B cell (primary cell): ENCODE measurements around the gene UGT1A9. TPM values are rescaled to one million over a fixed set of nuclear protein-coding genes. Genes with fewer than 3 reads are reported as not detected.

Source experiments
- ATAC-seq: fragments of 200-7000 bp; cut with Tn5 transposase; one replicate; pipeline ENCODE4 v1.10.0; 2021; ENCODE audit warnings: low read depth, mild to moderate bottlenecking, moderate number of reproducible peaks, moderate library complexity
- CTCF ChIA-PET: fragments of 350-600 bp; sonication (Branson Sonifier 250); formaldehyde crosslinking; loops from one replicate; lab custom pipeline; 2021; ENCODE audit warnings: antibody characterized with exemption, inconsistent platforms; lab: Charles Lee
- POLR2A ChIA-PET: fragments of 350-600 bp; sonication (Branson Sonifier 250); formaldehyde crosslinking; loops from one replicate; lab custom pipeline; 2021; ENCODE audit warnings: antibody characterized with exemption; lab: Charles Lee
- DNase-seq: peaks from one replicate; pipeline ENCODE4 v3.0.0; 2013
- H2AFZ ChIP-seq: 2 replicates; pipeline ENCODE4 v1.6.1; 2012; ENCODE audit warnings: mild to moderate bottlenecking, low read depth, low read length; ENCODE audit not compliant: insufficient read depth, poor library complexity, severe bottlenecking
- H3K27ac ChIP-seq, 2 donors: 1 replicate in 1 of 2; 2 replicates in 1 of 2; pipeline ENCODE4 v1.5.1; 2012 to 2013; ENCODE audit warnings: low read length in 2 of 2, mild to moderate bottlenecking in 2 of 2, moderate library complexity in 1 of 2
- H3K27me3 ChIP-seq, 4 experiments: fragments of 200-600 bp in 1 of 4; sonication (generic) in 1 of 4; replicated peaks in 1 of 4; 1 replicate in 2 of 4; 2 replicates in 2 of 4; pipeline versions ENCODE4 v1.6.1 to v1.7.0; 2013 to 2016; ENCODE audit warnings: low read length in 3 of 4, mild to moderate bottlenecking in 2 of 4, mixed read lengths in 1 of 4, moderate library complexity in 1 of 4; ENCODE audit not compliant: insufficient read depth in 4 of 4, control insufficient read depth in 3 of 4; ENCODE audit errors: control extremely low read depth in 1 of 4
- H3K36me3 ChIP-seq, 2 experiments: replicated peaks in 1 of 2; 1 replicate in 1 of 2; 2 replicates in 1 of 2; pipeline versions ENCODE4 v1.6.1 to v1.7.1; 2013; ENCODE audit warnings: low read length in 1 of 2; ENCODE audit not compliant: insufficient read depth in 2 of 2, control insufficient read depth in 1 of 2; ENCODE audit errors: control extremely low read depth in 1 of 2, extremely low read depth in 1 of 2
- H3K4me1 ChIP-seq, 2 donors: fragments of 200-600 bp in 1 of 2; sonication (generic) in 1 of 2; 1 replicate in 1 of 2; 2 replicates in 1 of 2; pipeline versions ENCODE4 v1.5.1 to v1.6.1; 2013 to 2017; ENCODE audit warnings: low read length in 2 of 2; ENCODE audit not compliant: control insufficient read depth in 2 of 2, insufficient read depth in 2 of 2
- H3K4me2 ChIP-seq: replicated peaks from 2 replicates; pipeline ENCODE3; 2012; ENCODE audit warnings: mild to moderate bottlenecking, low read depth, low read length; ENCODE audit not compliant: poor library complexity, severe bottlenecking
- H3K4me3 ChIP-seq, 5 experiments: fragments of 200-600 bp in 1 of 5; sonication (generic) in 1 of 5; 1 replicate in 3 of 5; 2 replicates in 2 of 5; pipeline versions ENCODE4 v1.5.1 to v1.7.0; 2011 to 2016; ENCODE audit warnings: low read length in 4 of 5, mild to moderate bottlenecking in 4 of 5, low read depth in 2 of 5, control low read depth in 1 of 5, moderate library complexity in 1 of 5; ENCODE audit not compliant: insufficient read depth in 1 of 5; ENCODE audit errors: control extremely low read depth in 1 of 5, extremely low read depth in 1 of 5
- H3K79me2 ChIP-seq: fragments of 200-600 bp; sonication (generic); one replicate; pipeline ENCODE4 v1.6.0; 2016; ENCODE audit warnings: low read length; ENCODE audit not compliant: control insufficient read depth, insufficient read depth
- H3K9ac ChIP-seq: fragments of 200-600 bp; sonication (generic); 2 replicates; pipeline ENCODE4 v1.6.1; 2017; ENCODE audit warnings: mild to moderate bottlenecking, low read length, moderate library complexity
- H3K9me3 ChIP-seq, 3 donors: one replicate each; pipeline versions ENCODE4 v1.6.1 to v1.7.1; 2013; ENCODE audit warnings: low read length in 2 of 3; ENCODE audit not compliant: control insufficient read depth in 2 of 3, insufficient read depth in 1 of 3; ENCODE audit errors: control extremely low read depth in 1 of 3
- H4K20me1 ChIP-seq: 2 replicates; pipeline ENCODE4 v1.6.0; 2012; ENCODE audit warnings: mild to moderate bottlenecking, low read length; ENCODE audit not compliant: insufficient read depth, control insufficient read depth, poor library complexity, severe bottlenecking
- H3K27ac Mint-ChIP-seq: one replicate; pipeline ENCODE4 v1.8.0; 2021; ENCODE audit warnings: mixed read lengths
- H3K27me3 Mint-ChIP-seq: one replicate; pipeline ENCODE4 v1.8.0; 2021; ENCODE audit warnings: mixed read lengths
- H3K4me1 Mint-ChIP-seq: one replicate; pipeline ENCODE4 v1.8.0; 2021; ENCODE audit warnings: mixed read lengths
- H3K4me3 Mint-ChIP-seq: one replicate; pipeline ENCODE4 v1.8.0; 2021; ENCODE audit warnings: mixed read lengths
- H3K9me3 Mint-ChIP-seq: one replicate; pipeline ENCODE4 v1.8.0; 2022; ENCODE audit warnings: mixed read lengths; ENCODE audit not compliant: insufficient read depth
- CTCF ChIP-seq: fragments of 200-600 bp; IDR thresholded peaks from one replicate; pipeline ENCODE4 v1.8.0; 2022; ENCODE audit warnings: antibody characterized with exemption, mild to moderate bottlenecking
- EZH2 ChIP-seq: IDR thresholded peaks from 2 replicates; pipeline ENCODE4 v1.6.1; 2012; ENCODE audit warnings: borderline replicate concordance, low read depth, mild to moderate bottlenecking, moderate library complexity, low read length; ENCODE audit not compliant: insufficient read depth, poor library complexity, severe bottlenecking
- WGBS: methylation state at CpG from one replicate; pipeline ENCODE4 v1.1.5; 2013; ENCODE audit warnings: missing lambda C conversion rate; ENCODE audit not compliant: insufficient coverage; 5-methylcytosine and 5-hydroxymethylcytosine counted together
- intact Hi-C: fragments of 100-400 bp; cut with micrococcal nuclease; formaldehyde crosslinking; loops from one replicate; pipeline ENCODE4 v1.10.0; 2022
- polyA plus RNA-seq: library from polyadenylated mRNA; depleted of rRNA; stranded (reverse); fragments of >200 nt; gene quantifications from 2 replicates; pipeline ENCODE4 v1.2.3, GENCODE V29; 2012
- total RNA-seq, 2 donors: library from RNA; stranded (reverse); fragments of 120-200 nt in 1 of 2; gene quantifications; 1 replicate in 1 of 2; 2 replicates in 1 of 2; pipeline versions ENCODE4 v1.2.3 to v1.2.4, GENCODE V29; 2013 to 2022

The UGT1A9 gene
- total and polyA plus RNA-seq, 2 donors (not counting 1 experiment from before 2014, with no cell fraction given), result not detected

- DNase-seq, result no peak
- Mint-ChIP-seq H3K9me3 (no peaks in the 10 kb centered on the region), H3K4me1 (no peaks in the 10 kb centered on the region), H3K4me3 (no peak overlapping the region), H3K27ac (no peak overlapping the region), H3K27me3 (peaks cover 28% of the 10 kb centered on the region)
- Histone ChIP-seq H3K9ac (no peak overlapping the region), H2AFZ (no peak overlapping the region), H3K4me3 (no peak overlapping the region), H3K36me3 (no peaks in the 10 kb centered on the region), H3K27ac (no peak overlapping the region), H3K4me1 (no peaks in the 10 kb centered on the region), H3K27me3 (peaks cover 0 to 3% (median 0%) of the 10 kb centered on the region in 4 experiments), H3K79me2 (no peaks in the 10 kb centered on the region), H3K4me2 (no peak overlapping the region), H4K20me1 (no peaks in the 10 kb centered on the region), H3K9me3 (no peaks in the 10 kb centered on the region)
- intact Hi-C loops, result no loop called here
- no peak for ATAC-seq
- POLR2A ChIA-PET, result no interaction called here
- CTCF ChIA-PET, result no interaction called here
- no peak for TF ChIP-seq EZH2
- no peak for TF ChIP-seq CTCF
- no CpG with 5 or more reads among the region's 3 CpGs for WGBS
Measured at GRCh38 chr2:233672886-233673285, 1.2 kb downstream of the UGT1A9 start.

GRCh38 chr2:233673896-233674295 is 2.2 kb downstream of the UGT1A9 start:
- Histone ChIP-seq H3K4me1 (no peaks in the 10 kb centered on the region), H3K36me3 (no peaks in the 10 kb centered on the region), H3K27me3 (peaks cover 0 to 3% (median 0%) of the 10 kb centered on the region in 4 experiments), H3K4me3 (no peak overlapping the region), H4K20me1 (no peaks in the 10 kb centered on the region), H3K9me3 (no peaks in the 10 kb centered on the region), H3K9ac (no peak overlapping the region), H2AFZ (no peak overlapping the region), H3K4me2 (no peak overlapping the region), H3K79me2 (no peaks in the 10 kb centered on the region), H3K27ac (no peak overlapping the region)
- no peaks in the 10 kb centered on the region for H3K9me3 Mint-ChIP-seq
- ChIA-PET POLR2A (no interaction called here), CTCF (no interaction called here)
- no peak overlapping the region for H3K27ac Mint-ChIP-seq
- H3K4me3 Mint-ChIP-seq, result no peak overlapping the region
- intact Hi-C loops, result no loop called here
- TF ChIP-seq CTCF (no peak), EZH2 (no peak)
- H3K4me1 Mint-ChIP-seq, result no peaks in the 10 kb centered on the region
- H3K27me3 Mint-ChIP-seq, result peaks cover 18% of the 10 kb centered on the region
- DNase-seq, result no peak
- ATAC-seq, result no peak
